ENCODE results near the gene DCUN1D4.

DNA sequence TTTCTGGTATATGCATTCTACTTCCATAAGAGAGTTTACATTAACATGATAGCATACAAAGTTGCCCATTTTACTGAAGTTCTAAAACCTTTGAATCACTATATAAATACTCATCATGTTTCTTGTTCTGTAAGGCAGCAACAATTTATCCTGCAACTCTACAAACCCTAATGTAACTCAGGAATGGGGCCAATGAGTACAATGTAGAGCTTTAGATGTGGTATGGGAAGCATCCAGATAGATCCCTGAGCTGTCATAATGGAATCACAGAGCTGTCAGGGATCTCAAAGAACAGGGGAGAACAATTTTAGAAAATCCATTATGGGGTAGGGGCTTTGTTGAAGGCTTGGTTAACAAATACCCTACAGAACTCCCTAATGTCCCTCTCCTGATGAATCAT lies 88.5 kb downstream of the DCUN1D4 start:
- TF ChIP-seq CTCF (IDR thresholded peaks at IDR 0.05; ENCODE audit: insufficient read depth, low read length, poor library complexity, severe bottlenecking) (no peak), EZH2phosphoT487 (conservative IDR thresholded peaks at IDR 0.05; ENCODE audit: low read length) (no peak)

Measured in SU-DHL-6 (cell line).